Ascending aorta (tissue), 2 donors: ENCODE results near the gene KRTAP4-5. TPM values are rescaled to one million over a fixed set of nuclear protein-coding genes. Genes with fewer than 3 reads are reported as not detected.
"Not testable (repeated sequence)": the region's sequence is repeated elsewhere in the genome, so short reads cannot be mapped to it uniquely, and the experiment has no call there.

Experiments used
- DNase-seq, 2 donors: peaks; one replicate each; pipeline ENCODE4 v3.0.0-alpha.2; 2019; ENCODE audit warnings: low spot score in 2 of 2
- H3K27ac ChIP-seq, 2 donors: fragments of 200-600 bp; sonication (generic); one replicate each; pipeline ENCODE4 v1.5.1; 2016 to 2017; ENCODE audit warnings: mild to moderate bottlenecking in 1 of 2
- H3K27me3 ChIP-seq: fragments of 200-600 bp; sonication (generic); one replicate; pipeline ENCODE4 v1.5.1; 2017
- H3K36me3 ChIP-seq, 2 donors: fragments of 200-600 bp; sonication (generic); one replicate each; pipeline ENCODE4 v1.5.1; 2016
- H3K4me1 ChIP-seq, 2 donors: fragments of 200-600 bp; sonication (generic); one replicate each; pipeline ENCODE4 v1.5.1; 2016 to 2017; ENCODE audit warnings: mild to moderate bottlenecking in 1 of 2
- H3K4me3 ChIP-seq, 2 donors: fragments of 200-600 bp; sonication (generic); one replicate each; pipeline ENCODE4 v1.5.1; 2016 to 2017; ENCODE audit warnings: mild to moderate bottlenecking in 1 of 2
- H3K9me3 ChIP-seq, 2 donors: fragments of 200-600 bp; sonication (generic); one replicate each; pipeline ENCODE4 v1.5.1; 2016
- intact Hi-C: fragments of 100-400 bp; cut with DNase I; formaldehyde crosslinking; loops from one replicate; pipeline ENCODE4 v1.15.1; 2023
- total RNA-seq: library from RNA; depleted of rRNA; stranded (reverse); fragments of >200 nt; gene quantifications from one replicate; pipeline ENCODE4 v1.1.0, GENCODE V29; 2016
- TF ChIP-seq, protein P1 (sequence below), 3 experiments: fragments of 200-600 bp in 2 of 3; fragments of 450-650 bp in 1 of 3; sonication (generic) in 2 of 3; IDR thresholded peaks; one replicate each; pipeline ENCODE4 v1.5.1; 2016 to 2019; ENCODE audit warnings: antibody characterized with exemption in 3 of 3, mild to moderate bottlenecking in 1 of 3, moderate library complexity in 1 of 3

Gene KRTAP4-5
- not detected for total RNA-seq

DNA sequence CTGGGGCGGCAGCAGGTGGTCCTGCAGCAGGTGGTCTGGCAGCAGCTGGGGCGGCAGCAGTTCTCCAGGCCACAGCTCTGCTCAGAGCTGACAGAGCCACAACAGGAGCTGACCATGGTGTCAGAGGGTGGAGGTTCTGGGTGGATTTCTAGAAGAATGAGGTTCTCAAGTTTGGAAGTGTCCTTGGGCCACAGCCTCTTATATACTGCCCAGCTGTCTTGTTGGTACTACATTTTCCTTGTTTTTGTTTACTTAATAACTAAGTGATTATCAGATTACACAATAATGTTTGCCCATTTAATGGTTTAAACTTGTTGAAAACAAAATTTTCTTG lies at the start of gene KRTAP4-5:
Gene KRTAP4-5, minus strand, starts transcription at position 174 of the 334 bp plus-strand sequence. Its CDS starts 58 bp downstream, at position 116.
- Histone ChIP-seq H3K27me3 (no peaks in the 10 kb centered on the region), H3K4me1 (no peaks in the 10 kb centered on the region), H3K36me3 (no peaks in the 10 kb centered on the region), H3K9me3 (no peaks in the 10 kb centered on the region), H3K4me3 (no peak within 1 kb of the TSS), H3K27ac (no peak within 1 kb of the TSS)
- intact Hi-C loops, result no loop called here
- TF ChIP-seq, protein P1, sequence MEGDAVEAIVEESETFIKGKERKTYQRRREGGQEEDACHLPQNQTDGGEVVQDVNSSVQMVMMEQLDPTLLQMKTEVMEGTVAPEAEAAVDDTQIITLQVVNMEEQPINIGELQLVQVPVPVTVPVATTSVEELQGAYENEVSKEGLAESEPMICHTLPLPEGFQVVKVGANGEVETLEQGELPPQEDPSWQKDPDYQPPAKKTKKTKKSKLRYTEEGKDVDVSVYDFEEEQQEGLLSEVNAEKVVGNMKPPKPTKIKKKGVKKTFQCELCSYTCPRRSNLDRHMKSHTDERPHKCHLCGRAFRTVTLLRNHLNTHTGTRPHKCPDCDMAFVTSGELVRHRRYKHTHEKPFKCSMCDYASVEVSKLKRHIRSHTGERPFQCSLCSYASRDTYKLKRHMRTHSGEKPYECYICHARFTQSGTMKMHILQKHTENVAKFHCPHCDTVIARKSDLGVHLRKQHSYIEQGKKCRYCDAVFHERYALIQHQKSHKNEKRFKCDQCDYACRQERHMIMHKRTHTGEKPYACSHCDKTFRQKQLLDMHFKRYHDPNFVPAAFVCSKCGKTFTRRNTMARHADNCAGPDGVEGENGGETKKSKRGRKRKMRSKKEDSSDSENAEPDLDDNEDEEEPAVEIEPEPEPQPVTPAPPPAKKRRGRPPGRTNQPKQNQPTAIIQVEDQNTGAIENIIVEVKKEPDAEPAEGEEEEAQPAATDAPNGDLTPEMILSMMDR (IDR thresholded peaks at IDR 0.05), result no peak
- no peak for DNase-seq

DNA sequence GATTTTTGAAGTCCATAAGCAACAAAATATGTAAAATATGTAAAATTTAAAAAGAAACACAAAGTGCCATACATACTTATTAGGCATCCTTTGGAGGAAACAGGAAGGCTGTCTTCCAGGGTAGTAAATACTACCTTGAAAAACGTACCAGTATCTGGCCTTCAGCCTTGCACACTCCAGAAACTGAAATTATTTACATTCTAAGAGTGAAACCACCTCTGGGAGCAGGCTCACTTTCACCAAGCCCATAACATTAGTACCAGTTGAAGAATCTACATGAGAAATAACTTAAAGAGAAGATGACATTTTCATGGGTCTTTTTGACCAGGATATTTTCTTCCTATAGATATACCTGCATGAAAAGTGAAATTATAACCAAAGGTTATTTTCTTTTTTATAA lies 46.4 kb upstream of the KRTAP4-5 start:
- Histone ChIP-seq H3K27me3 (no peaks in the 10 kb centered on the region), H3K36me3 (no peaks in the 10 kb centered on the region), H3K27ac (no peak overlapping the region), H3K4me1 (no peaks in the 10 kb centered on the region), H3K4me3 (no peak overlapping the region), H3K9me3 (no peaks in the 10 kb centered on the region)
- DNase-seq, result no peak
- TF ChIP-seq, protein P1 (IDR thresholded peaks at IDR 0.05), result no peak
- intact Hi-C loops, result no loop called here

DNA sequence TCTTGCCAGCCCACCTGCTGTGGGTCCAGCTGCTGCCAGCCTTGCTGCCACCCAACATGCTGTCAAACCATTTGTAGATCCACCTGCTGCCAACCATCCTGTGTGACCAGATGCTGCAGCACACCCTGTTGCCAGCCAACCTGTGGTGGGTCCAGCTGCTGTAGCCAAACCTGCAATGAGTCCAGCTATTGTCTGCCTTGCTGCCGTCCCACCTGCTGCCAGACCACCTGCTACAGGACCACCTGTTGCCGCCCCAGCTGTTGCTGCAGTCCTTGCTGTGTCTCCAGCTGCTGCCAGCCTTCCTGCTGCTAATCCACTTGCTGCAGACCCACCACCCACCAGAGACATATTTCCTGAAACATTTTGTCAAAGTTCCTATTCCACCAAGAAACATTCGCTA lies 40.7 kb upstream of the KRTAP4-5 start:
- no peaks in the 10 kb centered on the region for H3K9me3 ChIP-seq
- H3K36me3 ChIP-seq, result no peaks in the 10 kb centered on the region
- DNase-seq, result no peak
- TF ChIP-seq, protein P1 (IDR thresholded peaks at IDR 0.05), result no peak
- H3K27ac ChIP-seq, result no peak overlapping the region
- intact Hi-C loops, result no loop called here
- H3K27me3 ChIP-seq, result no peaks in the 10 kb centered on the region
- no peaks in the 10 kb centered on the region for H3K4me1 ChIP-seq
- H3K4me3 ChIP-seq, result no peak overlapping the region

DNA sequence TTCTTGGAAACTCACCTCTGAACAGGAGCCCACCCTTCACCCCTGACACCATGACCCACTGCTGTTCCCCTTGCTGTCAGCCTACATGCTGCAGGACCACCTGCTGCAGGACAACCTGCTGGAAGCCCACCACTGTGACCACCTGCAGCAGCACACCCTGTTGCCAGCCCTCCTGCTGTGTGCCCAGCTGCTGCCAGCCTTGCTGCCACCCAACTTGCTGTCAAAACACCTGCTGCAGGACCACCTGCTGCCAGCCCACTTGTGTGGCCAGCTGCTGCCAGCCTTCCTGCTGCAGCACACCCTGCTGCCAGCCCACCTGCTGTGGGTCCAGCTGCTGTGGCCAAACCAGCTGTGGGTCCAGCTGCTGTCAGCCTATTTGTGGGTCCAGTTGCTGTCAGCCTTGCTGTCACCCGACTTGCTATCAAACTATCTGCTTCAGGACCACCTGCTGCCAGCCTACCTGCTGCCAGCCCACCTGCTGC lies 40.3 kb upstream of the KRTAP4-5 start, which contains the start of gene KRTAP9-1:
Gene KRTAP9-1, plus strand, starts transcription at position 51 of the 482 bp plus-strand sequence. Its CDS starts 0 bp downstream, at position 51.
- H3K4me3 ChIP-seq, intact Hi-C loops, H3K27ac ChIP-seq, H3K27me3 ChIP-seq, H3K4me1 ChIP-seq, DNase-seq, H3K9me3 ChIP-seq, H3K36me3 ChIP-seq: not testable (repeated sequence)

DNA sequence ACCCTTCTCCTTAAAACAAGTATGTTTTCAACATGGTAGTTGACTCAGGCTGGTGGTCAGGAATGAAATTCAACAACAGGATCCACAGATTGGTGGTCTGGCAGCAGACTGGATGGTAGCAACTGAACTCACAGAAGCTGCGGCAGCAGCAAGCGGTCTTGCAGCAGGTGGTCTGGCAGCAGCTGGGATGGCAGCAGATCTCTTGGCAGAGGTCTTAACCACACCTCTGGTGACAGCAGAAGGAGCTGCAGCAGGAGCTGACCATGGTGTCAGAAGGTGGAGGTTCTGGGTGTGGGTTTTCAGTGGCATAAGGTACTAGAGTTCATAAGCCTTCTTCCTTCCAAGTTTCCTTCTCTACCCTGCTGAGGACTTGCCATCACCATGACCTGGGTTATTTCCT lies 37.2 kb upstream of the KRTAP4-5 start:
- Histone ChIP-seq H3K4me1 (no peaks in the 10 kb centered on the region), H3K9me3 (no peaks in the 10 kb centered on the region), H3K4me3 (no peak overlapping the region), H3K27me3 (no peaks in the 10 kb centered on the region), H3K27ac (no peak overlapping the region), H3K36me3 (no peaks in the 10 kb centered on the region)
- DNase-seq, result no peak
- intact Hi-C loops, result no loop called here
- TF ChIP-seq, protein P1 (IDR thresholded peaks at IDR 0.05), result no peak

DNA sequence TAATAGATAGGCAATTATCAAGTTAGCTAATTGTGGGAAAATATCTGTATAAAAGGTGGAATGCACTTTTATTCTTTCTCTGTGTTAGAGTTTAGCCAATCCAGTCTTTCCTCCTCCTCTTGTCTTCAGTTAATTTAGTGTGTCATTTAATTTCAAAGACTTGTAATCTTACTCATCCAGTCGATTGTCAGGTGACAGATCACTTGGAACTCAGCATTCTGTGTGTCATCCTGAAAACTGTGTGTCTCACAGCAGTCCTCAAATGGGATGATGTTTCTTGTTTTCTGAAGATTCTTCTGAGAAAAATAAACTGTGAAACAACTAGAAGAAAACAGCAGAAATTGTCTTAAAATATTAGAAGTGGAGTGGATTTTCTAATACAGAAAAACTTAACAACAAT lies 35.4 kb upstream of the KRTAP4-5 start:
- H3K27ac ChIP-seq, result no peak overlapping the region
- H3K9me3 ChIP-seq, result no peaks in the 10 kb centered on the region
- H3K27me3 ChIP-seq, result no peaks in the 10 kb centered on the region
- H3K4me3 ChIP-seq, result no peak overlapping the region
- intact Hi-C loops, result no loop called here
- DNase-seq, result no peak
- no peaks in the 10 kb centered on the region for H3K4me1 ChIP-seq
- no peaks in the 10 kb centered on the region for H3K36me3 ChIP-seq
- TF ChIP-seq, protein P1 (IDR thresholded peaks at IDR 0.05), result no peak
